Activated naive CD4-positive, alpha-beta T cell treated with anti-CD3 and anti-CD28 coated beads for 36 hours (primary cell): ENCODE measurements around the gene VEPH1. TPM values are rescaled to one million over a fixed set of nuclear protein-coding genes. Genes with fewer than 3 reads are reported as not detected.

Experiments
- CTCF ChIA-PET: fragments of 350-600 bp; sonication (Branson Sonifier 250); formaldehyde crosslinking; loops from one replicate; lab custom pipeline; 2021; ENCODE audit warnings: antibody characterized with exemption; lab: Charles Lee
- DNase-seq: peaks from one replicate; pipeline ENCODE4 v3.0.0-alpha.2; 2020
- H3K27ac Mint-ChIP-seq: one replicate; pipeline ENCODE4 v1.8.0; 2021; ENCODE audit warnings: mild to moderate bottlenecking, mixed read lengths
- H3K27me3 Mint-ChIP-seq: one replicate; pipeline ENCODE4 v1.8.0; 2021; ENCODE audit warnings: low read depth, mixed read lengths
- H3K36me3 Mint-ChIP-seq: one replicate; pipeline ENCODE4 v1.8.0; 2021; ENCODE audit warnings: low read depth, mixed read lengths
- H3K4me1 Mint-ChIP-seq: one replicate; pipeline ENCODE4 v1.8.0; 2021; ENCODE audit warnings: low read depth, mixed read lengths
- H3K4me3 Mint-ChIP-seq: one replicate; pipeline ENCODE4 v1.8.0; 2021; ENCODE audit warnings: mild to moderate bottlenecking, moderate library complexity, mixed read lengths
- H3K9me3 Mint-ChIP-seq: one replicate; pipeline ENCODE4 v1.8.0; 2021; ENCODE audit warnings: mixed read lengths
- intact Hi-C: fragments of 100-400 bp; cut with micrococcal nuclease; formaldehyde crosslinking; loops from one replicate; pipeline ENCODE4 v1.15.1; 2023
- total RNA-seq, 2 experiments: library from RNA; stranded (reverse); gene quantifications; one replicate each; pipeline ENCODE4 v1.2.3, GENCODE V29; 2021

VEPH1 gene
- total RNA-seq, 2 experiments from 2014 or later: not detected

DNA sequence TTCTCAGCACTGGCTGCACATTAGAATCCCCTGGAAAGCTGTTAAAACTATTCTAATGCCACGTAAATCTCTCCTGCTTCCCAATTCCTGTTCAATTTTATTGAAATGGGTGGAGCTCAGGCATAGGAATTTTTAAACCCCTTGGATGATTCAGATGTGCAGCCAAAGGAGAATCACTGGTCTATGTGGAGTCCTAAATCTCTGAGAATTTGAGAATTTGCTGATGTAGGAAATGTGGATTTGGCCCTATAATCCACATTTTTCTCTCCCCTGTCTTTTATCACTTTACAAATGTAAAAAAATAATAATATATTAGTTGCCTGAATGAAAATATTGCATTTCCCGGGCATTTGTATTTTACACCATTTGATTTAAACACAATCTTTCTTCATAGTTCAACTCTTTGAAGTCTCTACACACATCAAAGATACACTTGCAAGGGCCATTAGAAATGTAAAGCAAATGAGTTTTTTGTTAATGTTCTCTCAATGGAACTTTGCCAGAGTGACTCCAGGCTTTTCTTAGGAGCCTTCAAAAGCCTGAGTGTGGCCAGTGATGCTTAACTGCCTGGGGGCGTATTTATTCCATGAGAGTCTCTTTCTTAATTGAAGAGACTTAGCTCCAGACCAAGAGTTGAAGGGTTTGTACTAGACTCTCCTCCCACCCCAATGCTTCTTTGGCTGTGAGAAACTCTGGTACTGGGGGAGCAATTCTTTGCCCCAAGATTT, 115.3 kb downstream of the VEPH1 start:
- H3K4me1 Mint-ChIP-seq: no peaks in the 10 kb centered on the region
- H3K36me3 Mint-ChIP-seq: peaks cover 2% of the 10 kb centered on the region
- CTCF ChIA-PET: no interaction called here
- H3K4me3 Mint-ChIP-seq: no peak overlapping the region
- H3K27me3 Mint-ChIP-seq: no peaks in the 10 kb centered on the region
- peaks cover 6% of the 10 kb centered on the region for H3K9me3 Mint-ChIP-seq
- intact Hi-C loops: no loop called here
- DNase-seq: no peak
- no peak overlapping the region for H3K27ac Mint-ChIP-seq

DNA sequence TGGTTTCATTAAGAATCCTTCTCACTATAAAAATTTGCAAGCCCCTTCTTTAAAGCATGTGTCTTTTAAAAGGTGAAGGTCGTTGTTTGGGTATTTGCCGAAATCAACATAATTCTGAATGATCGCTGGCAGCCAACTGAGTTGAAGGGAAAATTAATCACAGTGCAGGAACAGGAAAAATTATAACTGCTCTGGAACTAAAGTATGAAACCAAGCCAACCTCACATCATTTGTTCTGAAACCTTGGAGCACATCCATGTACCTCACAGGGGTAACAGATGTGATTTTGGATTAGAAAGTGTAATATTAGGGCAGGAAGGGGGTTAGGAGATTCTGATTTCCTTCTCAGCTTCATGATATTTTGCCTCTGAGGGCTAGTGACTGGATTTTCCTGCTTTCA, 118.7 kb downstream of the VEPH1 start:
- Mint-ChIP-seq H3K4me3 (no peak overlapping the region), H3K27ac (no peak overlapping the region), H3K4me1 (no peaks in the 10 kb centered on the region), H3K27me3 (no peaks in the 10 kb centered on the region), H3K36me3 (no peaks in the 10 kb centered on the region), H3K9me3 (no peaks in the 10 kb centered on the region)
- DNase-seq: no peak
- CTCF ChIA-PET: no interaction called here
- intact Hi-C loops: no loop called here

DNA sequence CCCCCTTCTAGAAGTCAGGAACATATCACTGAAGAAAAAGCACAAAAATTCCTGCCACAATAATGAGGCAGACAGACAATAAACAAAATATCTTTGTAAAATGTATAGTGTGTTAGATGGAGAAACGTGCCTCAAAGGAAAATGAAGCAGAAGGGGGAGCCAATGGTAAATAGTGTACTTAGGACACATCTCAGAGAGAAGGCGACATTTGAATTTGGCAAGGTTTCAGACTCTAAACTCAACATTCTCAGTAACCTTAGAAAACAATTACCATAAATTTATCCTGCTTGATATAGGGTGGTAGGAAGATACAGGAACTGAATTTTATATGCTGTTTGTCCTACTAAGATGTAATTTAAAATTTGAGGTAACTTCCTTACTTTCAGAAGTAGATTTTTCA, 119.2 kb downstream of the VEPH1 start:
- no peak for DNase-seq
- intact Hi-C loops: no loop called here
- Mint-ChIP-seq H3K27ac (no peak overlapping the region), H3K9me3 (no peaks in the 10 kb centered on the region), H3K27me3 (no peaks in the 10 kb centered on the region), H3K4me1 (no peaks in the 10 kb centered on the region), H3K36me3 (no peaks in the 10 kb centered on the region), H3K4me3 (no peak overlapping the region)
- CTCF ChIA-PET: no interaction called here

DNA sequence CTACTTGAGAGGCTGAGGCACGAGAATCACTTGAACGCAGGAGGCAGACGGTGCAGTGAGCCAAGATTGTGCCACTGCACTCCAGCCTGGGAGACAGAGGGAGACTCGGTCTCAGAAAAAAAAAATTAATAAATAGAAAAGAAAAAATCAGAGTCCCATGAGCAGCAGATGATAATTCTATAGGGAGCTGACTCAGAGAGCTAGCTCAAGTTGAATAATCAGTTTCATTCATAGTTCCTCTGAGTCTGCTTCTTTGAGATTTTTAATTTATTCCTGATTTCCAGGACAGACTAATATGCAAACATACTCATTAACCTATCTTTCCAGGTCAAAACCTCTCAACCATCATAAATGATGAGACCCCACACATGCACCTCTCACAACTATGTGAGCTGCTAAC, 121.6 kb downstream of the VEPH1 start:
- no peaks in the 10 kb centered on the region for H3K4me1 Mint-ChIP-seq
- intact Hi-C loops: no loop called here
- no peaks in the 10 kb centered on the region for H3K9me3 Mint-ChIP-seq
- H3K36me3 Mint-ChIP-seq: no peaks in the 10 kb centered on the region
- DNase-seq: no peak
- CTCF ChIA-PET: no interaction called here
- no peaks in the 10 kb centered on the region for H3K27me3 Mint-ChIP-seq
- H3K4me3 Mint-ChIP-seq: no peak overlapping the region
- H3K27ac Mint-ChIP-seq: no peak overlapping the region

DNA sequence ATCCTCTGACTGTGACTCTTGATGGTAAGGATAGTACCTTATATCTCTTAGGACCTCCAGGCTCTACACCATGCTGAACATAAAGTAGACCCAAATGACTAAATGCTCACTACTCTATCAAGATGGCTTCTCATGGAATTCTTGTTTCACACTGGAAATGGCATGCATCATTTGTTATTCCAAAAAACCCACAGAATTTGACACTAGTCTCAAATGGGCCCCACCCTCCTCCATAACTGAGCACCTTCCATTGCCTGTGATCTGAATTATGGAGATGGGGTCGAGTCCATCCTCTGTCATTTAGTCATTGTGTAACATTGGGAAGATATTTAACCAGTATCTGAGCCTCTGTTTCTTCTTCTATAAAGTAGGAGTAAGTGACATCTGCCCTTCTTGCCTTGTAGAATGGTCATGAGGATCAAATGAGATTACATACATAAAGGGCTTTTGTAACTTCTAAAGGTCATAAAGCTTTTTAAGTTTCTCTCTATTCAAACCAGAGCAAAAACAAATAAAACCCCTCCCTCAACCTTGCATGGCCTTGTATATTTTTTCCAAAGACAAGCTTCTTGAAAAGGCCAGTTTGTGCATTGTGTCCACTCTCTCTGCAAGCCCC, 123.6 kb downstream of the VEPH1 start:
- H3K36me3 Mint-ChIP-seq: no peaks in the 10 kb centered on the region
- no peak overlapping the region for H3K27ac Mint-ChIP-seq
- CTCF ChIA-PET: interaction anchor here (0.6 kb wide), 1 partner anchor 1625 kb away, joined by 4 read pairs; no protein-coding TSS in a partner anchor
- H3K4me1 Mint-ChIP-seq: no peaks in the 10 kb centered on the region
- DNase-seq: no peak
- intact Hi-C loops: no loop called here
- no peaks in the 10 kb centered on the region for H3K27me3 Mint-ChIP-seq
- no peaks in the 10 kb centered on the region for H3K9me3 Mint-ChIP-seq
- no peak overlapping the region for H3K4me3 Mint-ChIP-seq

DNA sequence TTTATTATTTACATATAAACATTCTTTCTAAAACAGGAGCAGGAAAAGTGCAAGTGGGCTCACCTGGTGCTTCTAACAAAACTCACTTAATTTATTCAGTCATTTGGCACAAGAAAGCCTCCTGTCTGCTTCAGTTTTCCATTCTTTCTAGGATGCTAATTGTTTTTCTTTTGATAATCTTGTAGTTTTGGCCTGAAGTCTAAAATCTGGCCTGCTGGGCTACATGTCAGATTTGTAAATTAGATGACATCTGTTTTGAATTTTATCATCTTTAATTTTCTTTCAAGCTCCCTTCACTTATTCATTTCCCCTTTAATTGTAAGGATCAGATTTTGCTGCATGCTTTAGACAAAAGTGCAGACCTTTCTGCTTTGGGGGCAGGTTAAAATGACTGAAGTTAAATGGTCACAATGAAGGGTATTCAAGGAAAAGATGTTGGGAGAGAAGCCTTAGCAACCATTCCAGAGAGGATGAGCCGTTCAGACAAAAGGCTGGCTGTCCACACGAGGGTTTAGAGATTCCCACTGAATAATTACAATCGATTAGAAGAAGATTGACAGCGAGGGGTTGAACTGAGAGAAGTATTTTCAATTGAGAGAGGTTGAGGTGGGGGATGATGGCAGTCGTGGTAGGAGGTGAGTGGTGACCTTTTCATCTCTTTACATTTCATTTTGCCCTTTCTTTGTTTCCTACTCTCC, 126.5 kb downstream of the VEPH1 start:
- DNase-seq: no peak
- H3K27me3 Mint-ChIP-seq: no peaks in the 10 kb centered on the region
- H3K9me3 Mint-ChIP-seq: no peaks in the 10 kb centered on the region
- CTCF ChIA-PET: no interaction called here
- H3K4me1 Mint-ChIP-seq: no peaks in the 10 kb centered on the region
- H3K4me3 Mint-ChIP-seq: no peak overlapping the region
- no peaks in the 10 kb centered on the region for H3K36me3 Mint-ChIP-seq
- intact Hi-C loops: no loop called here
- H3K27ac Mint-ChIP-seq: no peak overlapping the region

DNA sequence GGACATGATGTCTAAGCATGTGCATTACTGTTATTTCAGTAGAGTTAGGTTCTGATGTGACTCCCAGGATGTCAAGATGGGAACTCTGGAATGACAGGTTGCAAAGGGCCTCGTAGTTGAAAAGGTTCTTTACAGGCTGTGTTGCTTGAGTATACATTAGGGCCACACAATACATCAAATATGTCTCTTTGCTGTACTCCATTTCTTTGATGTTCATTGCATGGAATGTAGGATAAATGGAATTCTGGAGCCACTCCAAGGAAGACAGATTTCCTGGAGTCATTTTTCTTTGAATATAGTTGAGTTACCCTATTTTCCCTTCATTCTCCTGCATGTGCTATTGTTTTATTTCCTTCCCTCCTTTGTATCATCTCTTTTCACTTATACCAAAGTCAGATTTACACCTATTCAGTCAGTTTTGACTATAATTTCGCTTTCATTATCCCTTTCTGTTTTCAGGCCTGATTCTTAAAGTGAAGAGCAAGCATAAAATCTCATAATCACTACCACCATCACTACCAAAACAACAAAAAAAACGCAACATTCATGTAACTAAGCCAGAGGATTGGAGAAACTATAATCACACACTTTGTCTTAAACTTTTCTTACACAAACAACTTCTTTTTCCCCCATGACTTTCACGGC, 127.8 kb downstream of the VEPH1 start:
- CTCF ChIA-PET: no interaction called here
- Mint-ChIP-seq H3K27me3 (no peaks in the 10 kb centered on the region), H3K36me3 (no peaks in the 10 kb centered on the region)

DNA sequence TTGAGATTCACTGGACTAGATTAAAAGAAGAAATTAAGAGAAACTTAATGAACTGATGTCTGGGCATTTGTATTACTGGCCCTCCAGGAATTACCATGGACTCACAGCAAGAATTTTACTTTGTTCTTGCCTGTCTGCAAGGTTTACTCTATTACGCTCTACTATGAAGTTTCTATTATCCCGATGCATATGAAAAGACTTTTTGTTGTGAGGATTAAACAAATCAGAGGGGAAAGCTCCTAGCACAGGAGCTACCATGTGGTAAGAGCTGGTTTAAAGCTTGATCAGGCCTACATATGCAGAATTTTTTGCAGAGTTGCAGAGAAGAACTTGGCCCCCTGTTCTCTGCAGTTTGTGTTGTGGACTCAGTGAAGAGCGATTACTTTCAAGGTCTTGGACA, 128.3 kb downstream of the VEPH1 start:
- no peaks in the 10 kb centered on the region for H3K4me1 Mint-ChIP-seq
- no peaks in the 10 kb centered on the region for H3K9me3 Mint-ChIP-seq

More for the DNA sequence above, 127.8 kb downstream of the VEPH1 start:
- H3K9me3 Mint-ChIP-seq: no peaks in the 10 kb centered on the region
- intact Hi-C loops: no loop called here
- DNase-seq: no peak
- H3K4me3 Mint-ChIP-seq: no peak overlapping the region
- no peaks in the 10 kb centered on the region for H3K4me1 Mint-ChIP-seq
- no peak overlapping the region for H3K27ac Mint-ChIP-seq

DNA sequence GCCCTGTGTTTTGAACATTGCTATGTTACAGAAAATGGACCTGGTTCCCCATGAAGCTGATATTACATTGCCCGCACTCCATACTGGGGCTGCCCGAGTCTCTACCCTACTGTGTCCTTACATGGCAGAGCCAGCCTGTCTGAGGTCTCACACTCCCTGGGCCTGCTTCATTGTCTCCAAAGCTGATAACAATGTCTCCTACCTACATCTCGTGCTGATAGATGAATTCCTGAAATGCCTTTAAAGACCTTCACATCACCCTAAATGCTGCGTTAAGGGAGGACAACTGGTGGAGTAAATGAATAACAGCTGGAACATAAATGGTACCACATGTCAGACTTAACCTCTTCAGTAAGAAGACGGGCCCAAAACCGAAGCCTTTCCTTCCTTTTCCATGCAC, 129.4 kb downstream of the VEPH1 start:
- CTCF ChIA-PET: no interaction called here
- H3K4me1 Mint-ChIP-seq: no peaks in the 10 kb centered on the region
- DNase-seq: no peak
- intact Hi-C loops: no loop called here
- H3K36me3 Mint-ChIP-seq: no peaks in the 10 kb centered on the region
- no peaks in the 10 kb centered on the region for H3K27me3 Mint-ChIP-seq
- no peak overlapping the region for H3K27ac Mint-ChIP-seq
- H3K4me3 Mint-ChIP-seq: no peak overlapping the region
- H3K9me3 Mint-ChIP-seq: no peaks in the 10 kb centered on the region

More for the DNA sequence above, 128.3 kb downstream of the VEPH1 start:
- Mint-ChIP-seq H3K4me3 (no peak overlapping the region), H3K27ac (no peak overlapping the region), H3K27me3 (no peaks in the 10 kb centered on the region), H3K36me3 (no peaks in the 10 kb centered on the region)
- no peak for DNase-seq
- CTCF ChIA-PET: interaction anchor here (0.6 kb wide), 1 partner anchor 122 kb away, joined by 4 read pairs; no protein-coding TSS in a partner anchor
- intact Hi-C loops: no loop called here

DNA sequence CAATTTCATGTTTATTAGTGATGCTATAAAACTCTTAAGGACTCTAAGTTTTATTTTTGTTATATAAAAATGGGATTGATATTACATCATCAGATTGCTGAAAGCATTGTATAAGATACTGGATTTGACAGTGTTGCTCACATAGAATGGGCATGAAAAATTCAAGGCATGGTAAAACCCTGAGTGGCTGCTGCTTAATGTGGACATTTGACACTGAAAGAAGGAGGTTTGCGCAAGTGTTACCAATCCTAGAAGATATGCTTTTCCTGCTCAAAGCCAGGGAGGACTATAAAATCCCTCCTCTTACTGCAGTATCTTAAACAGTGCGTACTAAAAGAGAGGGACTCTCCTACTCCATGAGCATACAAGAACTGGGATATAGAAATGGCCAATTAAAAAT, 132.3 kb downstream of the VEPH1 start:
- Mint-ChIP-seq H3K4me3 (no peak overlapping the region), H3K27ac (no peak overlapping the region), H3K4me1 (no peaks in the 10 kb centered on the region), H3K9me3 (no peaks in the 10 kb centered on the region), H3K36me3 (no peaks in the 10 kb centered on the region), H3K27me3 (no peaks in the 10 kb centered on the region)
- intact Hi-C loops: no loop called here
- CTCF ChIA-PET: interaction anchor here (0.5 kb wide), 1 partner anchor 119 kb away, joined by 3 read pairs; no protein-coding TSS in a partner anchor
- DNase-seq: no peak

DNA sequence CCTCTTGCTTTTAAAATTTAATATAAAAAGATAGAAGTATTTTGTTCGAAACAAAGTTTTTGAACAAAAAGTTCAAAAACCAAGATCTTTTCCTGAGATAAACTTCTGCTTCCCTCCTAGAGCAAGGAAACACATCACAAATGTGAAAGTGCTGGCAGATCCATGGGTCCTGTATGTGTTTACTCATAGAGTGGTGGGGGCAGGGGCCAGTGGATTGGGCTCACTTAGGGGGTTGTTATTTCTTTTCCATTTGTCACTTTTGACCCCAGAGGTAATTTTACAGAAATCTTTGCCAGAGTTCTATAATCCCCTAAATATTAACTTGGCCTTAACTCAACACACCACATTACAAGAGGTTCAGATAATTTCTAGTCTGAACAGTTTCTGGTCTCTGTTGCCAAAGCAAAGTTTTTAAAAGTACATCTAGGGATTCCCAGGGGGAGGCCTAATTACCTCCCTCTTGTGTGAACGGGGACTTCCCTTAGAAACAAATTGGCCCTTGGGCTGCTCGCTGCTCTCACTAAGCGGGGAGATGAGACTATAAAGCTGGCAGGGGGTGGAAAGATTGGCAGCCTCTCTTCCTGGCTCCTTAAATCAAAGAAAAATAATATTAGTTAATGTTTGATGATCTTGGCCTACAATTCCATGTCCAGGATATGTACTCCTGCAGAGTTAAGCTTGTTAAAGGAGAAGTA, 133.3 kb downstream of the VEPH1 start:
- Mint-ChIP-seq H3K27ac (no peak overlapping the region), H3K36me3 (no peaks in the 10 kb centered on the region), H3K4me3 (no peak overlapping the region), H3K4me1 (no peaks in the 10 kb centered on the region), H3K9me3 (no peaks in the 10 kb centered on the region), H3K27me3 (no peaks in the 10 kb centered on the region)
- CTCF ChIA-PET: no interaction called here
- intact Hi-C loops: no loop called here
- no peak for DNase-seq

DNA sequence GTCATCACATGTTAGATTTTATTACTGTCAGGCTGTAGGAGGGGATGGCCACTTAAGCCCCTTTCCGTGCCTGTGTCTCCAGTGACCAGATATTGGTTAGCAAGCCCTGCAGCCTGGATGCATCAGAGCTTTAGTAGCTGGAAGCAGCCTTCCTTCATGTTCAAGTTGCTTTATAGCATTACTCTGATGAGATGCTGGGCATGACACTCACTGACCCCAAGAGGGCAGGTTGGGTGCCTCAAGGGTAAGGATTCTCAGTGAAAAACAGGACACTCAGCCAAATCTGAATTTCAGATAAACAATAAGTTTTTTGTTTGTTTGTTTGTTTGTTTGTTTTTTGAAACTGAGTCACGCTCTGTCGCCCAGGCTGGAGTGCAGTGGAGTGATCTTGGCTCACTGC, 135.0 kb downstream of the VEPH1 start:
- intact Hi-C loops: no loop called here
- Mint-ChIP-seq H3K4me1 (no peaks in the 10 kb centered on the region), H3K27ac (no peak overlapping the region), H3K9me3 (no peaks in the 10 kb centered on the region), H3K27me3 (no peaks in the 10 kb centered on the region), H3K4me3 (no peak overlapping the region), H3K36me3 (no peaks in the 10 kb centered on the region)
- no peak for DNase-seq
- CTCF ChIA-PET: no interaction called here
